Lower leg skin (tissue), 3 donors: ENCODE results near the gene SNAP23.

ENCODE experiments used
- CTCF ChIP-seq, 3 donors: fragments of 450-650 bp; IDR thresholded peaks; one replicate each; pipeline ENCODE4 v1.5.1; 2016; ENCODE audit warnings: antibody characterized with exemption in 3 of 3, mild to moderate bottlenecking in 3 of 3, moderate library complexity in 2 of 3
- POLR2A ChIP-seq, 2 donors: fragments of 450-650 bp; IDR thresholded peaks; one replicate each; pipeline ENCODE4 v1.6.1; 2016 to 2017; ENCODE audit warnings: antibody characterized with exemption in 2 of 2, mild to moderate bottlenecking in 1 of 2, moderate library complexity in 1 of 2

GRCh38 chr15:42507514-42507913 lies 12.1 kb downstream of the SNAP23 start:
- TF ChIP-seq CTCF (IDR thresholded peaks at IDR 0.05) (no peak), POLR2A (IDR thresholded peaks at IDR 0.05) (no peak)
